Lower leg skin (tissue), 4 donors: ENCODE measurements around the gene CAV2. TPM values are rescaled to one million over a fixed set of nuclear protein-coding genes. Genes with fewer than 3 reads are reported as not detected.

ENCODE experiments used
- DNase-seq, 2 donors: peaks; one replicate each; pipeline ENCODE4 v3.0.0-alpha.2; 2019; ENCODE audit warnings: low spot score in 2 of 2
- H3K4me3 ChIP-seq: fragments of 200-600 bp; sonication (generic); 2 replicates; pipeline ENCODE4 v1.5.1; 2017; ENCODE audit warnings: mild to moderate bottlenecking, low read depth; ENCODE audit not compliant: poor library complexity, severe bottlenecking
- CTCF ChIP-seq, 3 donors: fragments of 450-650 bp; IDR thresholded peaks; one replicate each; pipeline ENCODE4 v1.5.1; 2016; ENCODE audit warnings: antibody characterized with exemption in 3 of 3, mild to moderate bottlenecking in 3 of 3, moderate library complexity in 2 of 3
- POLR2A ChIP-seq, 2 donors: fragments of 450-650 bp; IDR thresholded peaks; one replicate each; pipeline ENCODE4 v1.6.1; 2016 to 2017; ENCODE audit warnings: antibody characterized with exemption in 2 of 2, mild to moderate bottlenecking in 1 of 2, moderate library complexity in 1 of 2
- WGBS, 2 donors: methylation state at CpG; one replicate each; pipeline ENCODE4 v1.1.5; 2018; 5-methylcytosine and 5-hydroxymethylcytosine counted together
- intact Hi-C: fragments of 100-400 bp; cut with DNase I; formaldehyde crosslinking; loops from one replicate; pipeline ENCODE4 v1.15.0; 2023; ENCODE audit warnings: low total_unique reads
- total RNA-seq, 4 donors: library from RNA; depleted of rRNA; stranded (reverse); fragments of >200 nt; gene quantifications; one replicate each; pipeline ENCODE4 v1.1.0, GENCODE V29; 2016

Gene CAV2
- total RNA-seq, 4 donors from 2014 or later: 47.3 to 72.1 (median 67.7) TPM

GRCh38 chr7:116455499-116455898 lies 44.0 kb upstream of the CAV2 start:
- intact Hi-C loops: no loop called here
- no peak for DNase-seq
- WGBS, 2 donors: 70 to 78% methylated on average over 1 of the region's 1 CpG
- TF ChIP-seq CTCF (IDR thresholded peaks at IDR 0.05) (no peak), POLR2A (IDR thresholded peaks at IDR 0.05) (no peak)
- H3K4me3 ChIP-seq: no peak overlapping the region

GRCh38 chr7:116461500-116461899 lies 38.0 kb upstream of the CAV2 start:
- no peak overlapping the region for H3K4me3 ChIP-seq
- intact Hi-C loops: no loop called here
- TF ChIP-seq CTCF (IDR thresholded peaks at IDR 0.05) (no peak), POLR2A (IDR thresholded peaks at IDR 0.05) (no peak)
- no peak for DNase-seq

- WGBS, 2 donors: 96% methylated on average over 4 of the region's 4 CpGs
- intact Hi-C loops: no loop called here
- H3K4me3 ChIP-seq: no peak overlapping the region
- no peak for DNase-seq
- TF ChIP-seq POLR2A (IDR thresholded peaks at IDR 0.05) (no peak), CTCF (IDR thresholded peaks at IDR 0.05) (no peak)
Measured at GRCh38 chr7:116463956-116464355, 35.6 kb upstream of the CAV2 start.

GRCh38 chr7:116464375-116464774 lies 35.2 kb upstream of the CAV2 start:
- intact Hi-C loops: no loop called here
- WGBS, 2 donors: 95% methylated on average over 4 of the region's 4 CpGs
- no peak overlapping the region for H3K4me3 ChIP-seq
- no peak for DNase-seq
- TF ChIP-seq POLR2A (IDR thresholded peaks at IDR 0.05): no peak

- H3K4me3 ChIP-seq: no peak overlapping the region
- intact Hi-C loops: no loop called here
- TF ChIP-seq CTCF (IDR thresholded peaks at IDR 0.05) (no peak), POLR2A (IDR thresholded peaks at IDR 0.05) (no peak)
- no peak for DNase-seq
- 96 to 98% methylated on average over 2 of the region's 2 CpGs for WGBS, 2 donors
Measured at GRCh38 chr7:116465125-116465524, 34.4 kb upstream of the CAV2 start.

- no peak for TF ChIP-seq CTCF (IDR thresholded peaks at IDR 0.05)
- TF ChIP-seq POLR2A (IDR thresholded peaks at IDR 0.05): no peak
- H3K4me3 ChIP-seq: no peak overlapping the region
- DNase-seq: no peak
- 86 to 89% methylated on average over 2 of the region's 2 CpGs for WGBS, 2 donors
- intact Hi-C loops: no loop called here
Measured at GRCh38 chr7:116468534-116468933, 31.0 kb upstream of the CAV2 start.
